Breast epithelium (tissue), 3 donors: Measurements from ENCODE around the gene SYNGR4.

Experiments
- POLR2AphosphoS5 ChIP-seq, 3 donors: sonication (generic); formaldehyde crosslinking; IDR thresholded peaks; one replicate each; pipeline ENCODE4 v1.6.1; 2017; ENCODE audit warnings: antibody characterized with exemption in 3 of 3
- TF ChIP-seq, protein P1 (sequence below), 3 donors: fragments of 450-650 bp; IDR thresholded peaks; one replicate each; pipeline ENCODE4 v1.5.1; 2016 to 2017; ENCODE audit warnings: antibody characterized with exemption in 3 of 3, mild to moderate bottlenecking in 3 of 3, moderate library complexity in 3 of 3

DNA sequence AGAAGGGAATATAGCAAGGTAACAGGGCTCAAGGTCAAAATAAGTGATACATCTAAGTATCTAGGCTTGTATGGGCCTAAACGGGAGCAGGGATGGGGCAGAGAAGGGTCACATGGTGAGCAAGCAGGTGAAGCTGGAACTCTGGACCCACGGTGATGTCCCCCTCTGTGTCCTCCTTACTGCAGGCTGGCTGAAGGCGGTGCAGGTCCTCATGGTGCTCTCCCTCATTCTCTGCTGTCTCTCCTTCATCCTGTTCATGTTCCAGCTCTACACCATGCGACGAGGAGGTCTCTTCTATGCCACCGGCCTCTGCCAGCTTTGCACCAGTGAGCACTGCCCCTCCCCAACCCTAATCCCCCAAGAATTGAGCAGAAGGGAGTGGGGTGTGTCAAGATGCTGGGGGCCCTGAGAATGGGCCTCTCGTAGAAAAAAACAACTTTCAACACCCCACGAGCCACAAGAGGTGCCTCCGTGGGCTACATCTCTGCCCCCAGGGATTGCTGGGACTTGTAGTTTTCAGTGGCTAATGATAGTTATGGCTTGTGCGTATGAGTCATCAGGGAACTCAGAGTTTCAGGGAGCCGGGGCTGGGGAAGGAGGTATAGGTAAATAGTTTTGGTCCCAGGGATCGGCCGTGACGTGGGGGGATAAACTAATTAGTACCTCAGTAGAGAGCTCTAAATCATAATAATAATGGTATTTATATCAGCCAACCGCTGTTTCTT is 34.8 kb upstream of the SYNGR4 start:
- TF ChIP-seq, protein P1, sequence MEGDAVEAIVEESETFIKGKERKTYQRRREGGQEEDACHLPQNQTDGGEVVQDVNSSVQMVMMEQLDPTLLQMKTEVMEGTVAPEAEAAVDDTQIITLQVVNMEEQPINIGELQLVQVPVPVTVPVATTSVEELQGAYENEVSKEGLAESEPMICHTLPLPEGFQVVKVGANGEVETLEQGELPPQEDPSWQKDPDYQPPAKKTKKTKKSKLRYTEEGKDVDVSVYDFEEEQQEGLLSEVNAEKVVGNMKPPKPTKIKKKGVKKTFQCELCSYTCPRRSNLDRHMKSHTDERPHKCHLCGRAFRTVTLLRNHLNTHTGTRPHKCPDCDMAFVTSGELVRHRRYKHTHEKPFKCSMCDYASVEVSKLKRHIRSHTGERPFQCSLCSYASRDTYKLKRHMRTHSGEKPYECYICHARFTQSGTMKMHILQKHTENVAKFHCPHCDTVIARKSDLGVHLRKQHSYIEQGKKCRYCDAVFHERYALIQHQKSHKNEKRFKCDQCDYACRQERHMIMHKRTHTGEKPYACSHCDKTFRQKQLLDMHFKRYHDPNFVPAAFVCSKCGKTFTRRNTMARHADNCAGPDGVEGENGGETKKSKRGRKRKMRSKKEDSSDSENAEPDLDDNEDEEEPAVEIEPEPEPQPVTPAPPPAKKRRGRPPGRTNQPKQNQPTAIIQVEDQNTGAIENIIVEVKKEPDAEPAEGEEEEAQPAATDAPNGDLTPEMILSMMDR (IDR thresholded peaks at IDR 0.05): no peak
- no peak for TF ChIP-seq POLR2AphosphoS5 (IDR thresholded peaks at IDR 0.05)
